ENCODE measurements around the gene ALKBH2. TPM values are rescaled to one million over a fixed set of nuclear protein-coding genes. Genes with fewer than 3 reads are reported as not detected.

ALKBH2 gene
- polyA plus RNA-seq, 1 experiment, result 23.3 TPM

- H3K27me3 ChIP-seq (ENCODE audit: control insufficient read depth, insufficient read depth, low read length), result no peaks in the 10 kb centered on the region
- DNase-seq (ENCODE audit: low read depth), result no peak
- TF ChIP-seq, protein P1, sequence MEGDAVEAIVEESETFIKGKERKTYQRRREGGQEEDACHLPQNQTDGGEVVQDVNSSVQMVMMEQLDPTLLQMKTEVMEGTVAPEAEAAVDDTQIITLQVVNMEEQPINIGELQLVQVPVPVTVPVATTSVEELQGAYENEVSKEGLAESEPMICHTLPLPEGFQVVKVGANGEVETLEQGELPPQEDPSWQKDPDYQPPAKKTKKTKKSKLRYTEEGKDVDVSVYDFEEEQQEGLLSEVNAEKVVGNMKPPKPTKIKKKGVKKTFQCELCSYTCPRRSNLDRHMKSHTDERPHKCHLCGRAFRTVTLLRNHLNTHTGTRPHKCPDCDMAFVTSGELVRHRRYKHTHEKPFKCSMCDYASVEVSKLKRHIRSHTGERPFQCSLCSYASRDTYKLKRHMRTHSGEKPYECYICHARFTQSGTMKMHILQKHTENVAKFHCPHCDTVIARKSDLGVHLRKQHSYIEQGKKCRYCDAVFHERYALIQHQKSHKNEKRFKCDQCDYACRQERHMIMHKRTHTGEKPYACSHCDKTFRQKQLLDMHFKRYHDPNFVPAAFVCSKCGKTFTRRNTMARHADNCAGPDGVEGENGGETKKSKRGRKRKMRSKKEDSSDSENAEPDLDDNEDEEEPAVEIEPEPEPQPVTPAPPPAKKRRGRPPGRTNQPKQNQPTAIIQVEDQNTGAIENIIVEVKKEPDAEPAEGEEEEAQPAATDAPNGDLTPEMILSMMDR (IDR thresholded peaks at IDR 0.05; ENCODE audit: insufficient read depth, low read depth, low read length), result no peak
- ChIA-PET CTCF (no interaction called here), POLR2A (no interaction called here)
- H3K4me3 ChIP-seq (ENCODE audit: low read depth, low read length), result no peak overlapping the region
- no peaks in the 10 kb centered on the region for H3K36me3 ChIP-seq (ENCODE audit: control insufficient read depth, insufficient read depth, low read length)
Observed at GRCh38 chr12:109044241-109044640, 49.0 kb downstream of the ALKBH2 start.

Small RNA genes lying within 50 kb of the gene (small RNA-seq; reads per million reads assigned to genes)
- not detected for gene RNA5SP372 (ENCODE audit: insufficient read length, low read depth, low replicate concordance)

Other genes with a start within 250 kb of the ALKBH2 start
- gene SSH1, start 235.9 kb downstream of the ALKBH2 start, polyA plus RNA-seq (2011; rRNA removed), result 40.6 and 52.3 TPM in 2 replicates
- gene DAO, start 213.4 kb downstream of the ALKBH2 start, polyA plus RNA-seq (2011; rRNA removed), result not detected in 2 replicates
- not detected in 2 replicates for gene SVOP, start 72.4 kb downstream of the ALKBH2 start, polyA plus RNA-seq (2011; rRNA removed)
- 16.0 and 16.7 TPM in 2 replicates for gene USP30, start 40.9 kb downstream of the ALKBH2 start, polyA plus RNA-seq (2011; rRNA removed)
- gene UNG, start 4.1 kb upstream of the ALKBH2 start, polyA plus RNA-seq (2011; rRNA removed), result 10.4 and 11.7 TPM in 2 replicates
- 1.1 and 1.7 TPM in 2 replicates for gene ACACB, start 23.1 kb upstream of the ALKBH2 start, polyA plus RNA-seq (2011; rRNA removed)
- not detected in 2 replicates for gene FOXN4, start 215.8 kb upstream of the ALKBH2 start, polyA plus RNA-seq (2011; rRNA removed)